HG02852 (cell line): ENCODE results near the gene CNRIP1.
A peak's percentile ranks its signal among the peaks of the same experiment; 100 is the strongest.

ENCODE experiments used
- ATAC-seq: cut with Tn5 transposase; IDR thresholded peaks from one replicate; pipeline ENCODE4 v1.9.1; 2021; ENCODE audit warnings: mild to moderate bottlenecking, moderate library complexity; ENCODE audit not compliant: unreplicated experiment

CNRIP1 gene

GRCh38 chr2:68293024-68293423 is 26.7 kb downstream of the CNRIP1 start:
- no peak for ATAC-seq

GRCh38 chr2:68292108-68292710 is 27.5 kb downstream of the CNRIP1 start:
- ATAC-seq: no peak

GRCh38 chr2:68291314-68291713 is 28.4 kb downstream of the CNRIP1 start:
- ATAC-seq: no peak

- ATAC-seq: no peak
Measured at GRCh38 chr2:68290901-68291300, 28.8 kb downstream of the CNRIP1 start.

- no peak for ATAC-seq
Measured at GRCh38 chr2:68287580-68288441, 31.9 kb downstream of the CNRIP1 start.

- ATAC-seq: no peak
Measured at GRCh38 chr2:68284896-68285295, 34.9 kb downstream of the CNRIP1 start.

GRCh38 chr2:68283419-68283812 is 36.3 kb downstream of the CNRIP1 start:
- no peak for ATAC-seq

GRCh38 chr2:68282811-68283418 is 36.8 kb downstream of the CNRIP1 start:
- no peak for ATAC-seq

- no peak for ATAC-seq
Measured at GRCh38 chr2:68280796-68281195, 39.0 kb downstream of the CNRIP1 start.

- no peak for ATAC-seq
Measured at GRCh38 chr2:68280348-68280747, 39.4 kb downstream of the CNRIP1 start.

GRCh38 chr2:68279691-68280090 is 40.1 kb downstream of the CNRIP1 start:
- ATAC-seq: no peak

- ATAC-seq: no peak
Measured at GRCh38 chr2:68278169-68278568, 41.6 kb downstream of the CNRIP1 start.

GRCh38 chr2:68274022-68274421 is 45.7 kb downstream of the CNRIP1 start:
- no peak for ATAC-seq

GRCh38 chr2:68272246-68272994 is 47.3 kb downstream of the CNRIP1 start:
- no peak for ATAC-seq

- no peak for ATAC-seq
Measured at GRCh38 chr2:68266655-68267054, 53.1 kb downstream of the CNRIP1 start.

- ATAC-seq: no peak
Measured at GRCh38 chr2:68263632-68264031, 56.1 kb downstream of the CNRIP1 start.

- ATAC-seq: no peak
Measured at GRCh38 chr2:68258851-68259250, 60.9 kb downstream of the CNRIP1 start.

- no peak for ATAC-seq
Measured at GRCh38 chr2:68256093-68256450, 63.7 kb downstream of the CNRIP1 start.

- no peak for ATAC-seq
Measured at GRCh38 chr2:68253219-68254068, 66.3 kb downstream of the CNRIP1 start.

GRCh38 chr2:68252400-68253218 is 67.1 kb downstream of the CNRIP1 start, which contains the start of gene PPP3R1:
PPP3R1 (minus strand) TSS chr2:68252532; CDS start chr2:68252127, 405 bp downstream.
- ATAC-seq: peak; percentile 75
